Neural progenitor cell (in vitro differentiated cells): Measurements from ENCODE around the gene OTUD5. TPM values are rescaled to one million over a fixed set of nuclear protein-coding genes. Genes with fewer than 3 reads are reported as not detected.

Experiments
- DNase-seq: peaks from one replicate; pipeline ENCODE4 v3.0.0-alpha.2; 2016; ENCODE audit warnings: low spot score
- H2AFZ ChIP-seq: fragments of 200-600 bp; sonication (generic); replicated peaks from 2 replicates; pipeline ENCODE4 v1.6.1; 2016; ENCODE audit warnings: antibody characterized with exemption
- H3F3A ChIP-seq: fragments of 200-600 bp; sonication (generic); 2 replicates; pipeline ENCODE4 v1.6.1; 2016; ENCODE audit warnings: antibody characterized with exemption, low read depth
- H3K27ac ChIP-seq: fragments of 200-600 bp; sonication (generic); 2 replicates; pipeline ENCODE4 v1.5.1; 2016; ENCODE audit warnings: mild to moderate bottlenecking
- H3K27me3 ChIP-seq: fragments of 200-600 bp; sonication (generic); 2 replicates; pipeline ENCODE4 v1.6.1; 2016; ENCODE audit warnings: mild to moderate bottlenecking, moderate library complexity
- H3K36me3 ChIP-seq: fragments of 200-600 bp; sonication (generic); 2 replicates; pipeline ENCODE4 v1.5.1; 2016
- H3K4me1 ChIP-seq: fragments of 200-600 bp; sonication (generic); 2 replicates; pipeline ENCODE4 v1.6.1; 2016; ENCODE audit warnings: mixed run types
- H3K4me2 ChIP-seq: fragments of 200-600 bp; sonication (generic); 2 replicates; pipeline ENCODE4 v1.6.1; 2016
- H3K4me3 ChIP-seq: fragments of 200-600 bp; sonication (generic); 2 replicates; pipeline ENCODE4 v1.5.1; 2016
- H3K79me2 ChIP-seq: fragments of 200-600 bp; sonication (generic); 2 replicates; pipeline ENCODE4 v1.6.1; 2016; ENCODE audit warnings: low read depth
- H3K9ac ChIP-seq: fragments of 200-600 bp; sonication (generic); 2 replicates; pipeline ENCODE4 v1.6.1; 2016
- H3K9me3 ChIP-seq: fragments of 200-600 bp; sonication (generic); 2 replicates; pipeline ENCODE4 v1.5.1; 2016; ENCODE audit warnings: low read depth
- H4K20me1 ChIP-seq: fragments of 200-600 bp; sonication (generic); 2 replicates; pipeline ENCODE4 v1.6.1; 2016; ENCODE audit warnings: low read depth
- H3K27ac Mint-ChIP-seq: 3 replicates; pipeline ENCODE4 v1.8.0; 2021; ENCODE audit warnings: mixed read lengths
- H3K27me3 Mint-ChIP-seq: 2 replicates; pipeline ENCODE4 v1.8.0; 2022; ENCODE audit warnings: low read depth, mild to moderate bottlenecking, inconsistent platforms, moderate library complexity, mixed read lengths; ENCODE audit not compliant: insufficient read depth
- H3K36me3 Mint-ChIP-seq: 3 replicates; pipeline ENCODE4 v1.8.0; 2021; ENCODE audit warnings: mixed read lengths
- H3K4me1 Mint-ChIP-seq: 3 replicates; pipeline ENCODE4 v1.8.0; 2021; ENCODE audit warnings: mixed read lengths
- H3K4me3 Mint-ChIP-seq: 3 replicates; pipeline ENCODE4 v1.8.0; 2021; ENCODE audit warnings: mild to moderate bottlenecking, moderate library complexity, mixed read lengths
- H3K9me3 Mint-ChIP-seq: 3 replicates; pipeline ENCODE4 v1.8.0; 2020; ENCODE audit warnings: mixed read lengths
- CTCF ChIP-seq: fragments of 200-600 bp; sonication (generic); IDR thresholded peaks from 2 replicates; pipeline ENCODE4 v1.5.1; 2017; ENCODE audit warnings: antibody characterized with exemption, mild to moderate bottlenecking
- EZH2 ChIP-seq: fragments of 200-600 bp; sonication (generic); IDR thresholded peaks from 2 replicates; pipeline ENCODE4 v1.6.1; 2017; ENCODE audit warnings: antibody characterized with exemption, mild to moderate bottlenecking, moderate library complexity
- EZH2phosphoT487 ChIP-seq: fragments of 200-600 bp; sonication (generic); IDR thresholded peaks from 2 replicates; pipeline ENCODE4 v1.6.1; 2017; ENCODE audit warnings: antibody characterized with exemption
- total RNA-seq: library from RNA; depleted of rRNA; stranded (reverse); fragments of >200 nt; gene quantifications from 2 replicates; pipeline ENCODE4 v1.2.3, GENCODE V29; 2015; ENCODE audit warnings: low replicate concordance

The OTUD5 gene
- total RNA-seq, 1 donor from 2014 or later, result 38.6 TPM

GRCh38 chrX:48971249-48972219, 14.1 kb upstream of the OTUD5 start, which contains the start of gene KCND1:
Gene KCND1 (minus strand): TSS chrX:48971844. CDS start chrX:48970271, 1,573 bp downstream.
- H3K27ac Mint-ChIP-seq, result no peak within 1 kb of the TSS
- no peak within 1 kb of the TSS for H2AFZ ChIP-seq
- H3K36me3 Mint-ChIP-seq, result peaks cover 5% of the 10 kb centered on the region

GRCh38 chrX:48969471-48969870, 12.1 kb upstream of the OTUD5 start:
- no peak for DNase-seq
- Histone ChIP-seq H3K9ac (no peak overlapping the region), H3K4me2 (no peak overlapping the region), H3K9me3 (no peaks in the 10 kb centered on the region), H3K4me3 (no peak overlapping the region), H3K4me1 (no peaks in the 10 kb centered on the region), H4K20me1 (no peaks in the 10 kb centered on the region), H3K36me3 (no peaks in the 10 kb centered on the region), H3F3A (no peaks in the 10 kb centered on the region), H3K79me2 (no peaks in the 10 kb centered on the region), H2AFZ (no peak overlapping the region), H3K27ac (no peak overlapping the region), H3K27me3 (no peaks in the 10 kb centered on the region)
- no peak overlapping the region for H3K27ac Mint-ChIP-seq
- no peak for TF ChIP-seq EZH2
- no peak for TF ChIP-seq EZH2phosphoT487
- no peak for TF ChIP-seq CTCF
- peaks cover 2% of the 10 kb centered on the region for H3K4me1 Mint-ChIP-seq
- H3K9me3 Mint-ChIP-seq, result peaks cover 6% of the 10 kb centered on the region
- H3K4me3 Mint-ChIP-seq, result no peak overlapping the region
- H3K27me3 Mint-ChIP-seq, result peaks cover 9% of the 10 kb centered on the region
- peaks cover under 1% of the 10 kb centered on the region for H3K36me3 Mint-ChIP-seq

More at GRCh38 chrX:48971249-48972219, 14.1 kb upstream of the OTUD5 start, which contains the start of gene KCND1:
- Mint-ChIP-seq H3K27me3 (peaks cover 9% of the 10 kb centered on the region), H3K4me3 (peak within 1 kb of the TSS; percentile 46), H3K4me1 (peaks cover 2% of the 10 kb centered on the region), H3K9me3 (peaks cover 10% of the 10 kb centered on the region)
- Histone ChIP-seq H3K79me2 (no peaks in the 10 kb centered on the region), H3K9ac (no peak within 1 kb of the TSS), H3K36me3 (no peaks in the 10 kb centered on the region), H3K4me1 (no peaks in the 10 kb centered on the region), H3K9me3 (no peaks in the 10 kb centered on the region), H3K4me2 (peak within 1 kb of the TSS; percentile 79), H3K27ac (no peak within 1 kb of the TSS), H4K20me1 (no peaks in the 10 kb centered on the region), H3K27me3 (no peaks in the 10 kb centered on the region), H3K4me3 (peak within 1 kb of the TSS; percentile 51), H3F3A (no peaks in the 10 kb centered on the region)
- TF ChIP-seq EZH2phosphoT487 (no peak), CTCF (no peak), EZH2 (no peak)
- DNase-seq, result peak; percentile 59

- Histone ChIP-seq H3K36me3 (no peaks in the 10 kb centered on the region), H3K79me2 (no peaks in the 10 kb centered on the region), H3K4me2 (no peak overlapping the region), H3K27ac (no peak overlapping the region), H3K4me1 (no peaks in the 10 kb centered on the region), H4K20me1 (no peaks in the 10 kb centered on the region), H3K9me3 (no peaks in the 10 kb centered on the region), H2AFZ (no peak overlapping the region), H3F3A (no peaks in the 10 kb centered on the region), H3K4me3 (no peak overlapping the region), H3K9ac (no peak overlapping the region), H3K27me3 (no peaks in the 10 kb centered on the region)
- peaks cover 9% of the 10 kb centered on the region for H3K27me3 Mint-ChIP-seq
- no peak overlapping the region for H3K27ac Mint-ChIP-seq
- DNase-seq, result no peak
- no peaks in the 10 kb centered on the region for H3K36me3 Mint-ChIP-seq
- peaks cover 12% of the 10 kb centered on the region for H3K9me3 Mint-ChIP-seq
- H3K4me3 Mint-ChIP-seq, result no peak overlapping the region
- no peak for TF ChIP-seq EZH2phosphoT487
- TF ChIP-seq EZH2, result no peak
- no peak for TF ChIP-seq CTCF
- peaks cover 2% of the 10 kb centered on the region for H3K4me1 Mint-ChIP-seq
Observed at GRCh38 chrX:48968377-48968776, 11.0 kb upstream of the OTUD5 start.
